HG02571 (cell line): Measurements from ENCODE around the gene RANBP9.

ENCODE experiments used
- ATAC-seq: cut with Tn5 transposase; IDR thresholded peaks from one replicate; pipeline ENCODE4 v1.9.1; 2021; ENCODE audit warnings: mild to moderate bottlenecking, moderate library complexity; ENCODE audit not compliant: unreplicated experiment

RANBP9 gene

DNA sequence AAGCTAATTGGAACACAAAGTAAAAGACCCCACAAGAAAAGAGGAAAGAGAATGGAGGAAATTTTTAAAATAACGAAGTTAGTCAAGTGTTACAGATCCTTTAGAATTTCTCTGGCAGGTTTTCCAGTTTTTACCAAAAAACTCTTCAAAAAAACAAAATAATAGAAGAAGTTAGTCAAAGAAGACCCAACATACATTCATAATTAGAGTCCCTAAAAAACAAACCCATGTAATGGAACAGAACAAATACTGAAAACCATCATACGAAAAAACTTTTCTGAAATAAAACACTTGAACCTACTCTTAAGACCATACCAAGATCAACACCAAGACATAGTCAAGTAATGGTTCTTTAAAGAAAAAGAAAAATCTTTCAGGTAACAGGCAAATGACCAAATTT, 31.6 kb downstream of the RANBP9 start:
- ATAC-seq, result no peak

DNA sequence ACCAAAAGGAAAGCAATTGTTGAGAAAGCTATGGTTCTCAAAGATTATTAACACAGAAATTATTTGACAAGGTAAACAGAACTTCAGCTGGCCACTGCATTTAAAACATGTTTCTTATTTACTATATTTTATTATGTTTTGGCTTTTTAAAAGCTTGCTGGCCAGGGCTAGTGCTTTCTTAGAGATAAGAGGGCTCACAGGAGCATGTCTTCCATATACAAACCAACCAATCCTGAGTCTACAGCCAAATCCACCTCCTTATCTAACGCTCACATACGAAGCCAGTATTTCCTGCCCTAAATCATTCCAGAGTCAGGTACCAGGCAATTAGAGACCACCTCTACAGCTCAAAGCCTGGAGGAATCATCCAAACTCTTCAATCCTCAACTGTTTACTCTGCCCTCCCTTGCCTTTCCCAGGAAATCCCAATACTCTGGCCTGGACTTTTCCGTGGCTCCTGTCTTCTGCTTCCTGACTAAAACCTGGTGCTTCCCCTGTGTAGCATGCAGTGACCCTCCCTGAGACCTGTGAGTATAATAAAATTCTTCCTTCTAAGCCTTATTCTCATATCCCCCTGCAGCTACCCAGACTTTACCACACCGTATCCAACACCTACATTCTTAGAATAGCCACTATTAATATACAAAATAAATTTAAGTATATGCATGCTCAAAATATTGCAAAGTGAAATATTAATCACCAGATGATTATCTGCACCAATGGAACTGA, 33.2 kb downstream of the RANBP9 start:
- no peak for ATAC-seq

DNA sequence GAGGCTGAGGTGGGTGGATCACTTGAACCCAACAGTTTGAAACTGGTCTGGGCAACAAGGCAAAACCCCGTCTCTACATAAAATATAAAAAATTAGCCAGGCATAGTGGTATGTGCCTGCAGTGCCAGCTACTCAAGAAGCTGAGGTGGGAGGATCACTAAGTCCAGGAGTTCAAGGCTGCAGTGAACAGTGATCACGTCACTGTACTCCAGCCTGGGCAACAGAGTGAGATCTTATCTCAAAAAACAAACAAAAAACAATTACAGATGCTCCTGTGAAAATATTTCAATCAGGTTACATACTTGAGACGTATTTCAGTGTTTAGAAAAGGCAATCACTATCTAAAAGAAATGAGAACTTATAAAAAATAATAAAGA, 33.8 kb downstream of the RANBP9 start:
- no peak for ATAC-seq

DNA sequence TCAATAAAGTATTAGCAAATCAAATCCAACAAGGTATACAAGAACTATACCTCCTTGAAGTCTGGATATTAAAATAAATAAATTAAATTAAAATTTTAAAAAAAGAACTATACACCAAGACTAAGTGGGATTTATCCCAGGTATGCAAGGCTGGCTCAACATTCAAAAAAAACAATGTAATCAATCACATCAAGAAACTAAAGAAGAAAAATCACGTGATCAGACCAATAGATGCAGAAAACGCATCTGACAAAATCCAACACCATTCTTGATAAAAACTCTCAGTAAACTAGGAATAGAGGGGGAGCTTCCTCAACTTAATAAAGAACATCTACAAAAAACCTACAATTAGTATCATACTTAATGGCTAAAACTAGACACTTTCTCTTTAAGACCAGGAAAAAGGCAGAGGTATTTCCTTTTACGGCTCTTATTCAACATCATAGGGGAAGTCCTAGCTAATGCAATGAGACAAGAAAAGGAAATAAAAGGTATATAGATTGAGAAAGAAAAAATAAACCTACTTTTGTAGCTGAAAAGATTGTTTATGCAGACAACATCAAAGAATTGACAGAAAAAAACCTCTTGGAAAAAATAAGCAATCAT, 35.0 kb downstream of the RANBP9 start:
- no peak for ATAC-seq

DNA sequence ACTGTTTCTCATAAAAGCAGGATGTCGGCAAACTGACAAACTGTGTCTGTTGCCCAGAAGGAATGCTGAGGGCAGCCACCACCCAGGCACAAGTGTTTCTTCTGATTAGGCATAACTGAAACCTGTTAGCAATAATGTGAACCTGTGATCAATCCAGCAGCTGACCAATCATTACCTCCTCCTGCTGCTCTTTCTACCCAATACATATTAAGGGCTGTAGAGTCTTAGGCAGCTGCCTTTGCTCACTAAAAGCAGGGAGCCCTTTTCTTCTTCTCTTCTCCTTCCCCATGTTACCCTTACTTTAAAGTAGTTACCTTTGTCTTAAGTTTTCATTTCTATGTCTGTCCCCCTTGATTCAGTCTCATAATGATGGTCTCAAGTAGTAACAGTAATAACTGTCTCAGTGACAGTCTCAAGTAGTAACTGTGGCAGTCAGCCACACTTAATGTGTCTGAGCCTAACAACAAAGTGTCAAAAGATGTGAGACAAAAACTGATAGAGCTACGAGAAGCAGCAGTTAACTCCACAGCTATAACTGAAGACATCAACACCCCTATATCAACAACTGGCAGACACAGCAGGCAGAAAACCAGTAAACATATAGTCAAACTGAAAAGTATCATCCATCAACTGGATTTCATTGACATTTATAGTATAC, 37.0 kb downstream of the RANBP9 start:
- no peak for ATAC-seq

DNA sequence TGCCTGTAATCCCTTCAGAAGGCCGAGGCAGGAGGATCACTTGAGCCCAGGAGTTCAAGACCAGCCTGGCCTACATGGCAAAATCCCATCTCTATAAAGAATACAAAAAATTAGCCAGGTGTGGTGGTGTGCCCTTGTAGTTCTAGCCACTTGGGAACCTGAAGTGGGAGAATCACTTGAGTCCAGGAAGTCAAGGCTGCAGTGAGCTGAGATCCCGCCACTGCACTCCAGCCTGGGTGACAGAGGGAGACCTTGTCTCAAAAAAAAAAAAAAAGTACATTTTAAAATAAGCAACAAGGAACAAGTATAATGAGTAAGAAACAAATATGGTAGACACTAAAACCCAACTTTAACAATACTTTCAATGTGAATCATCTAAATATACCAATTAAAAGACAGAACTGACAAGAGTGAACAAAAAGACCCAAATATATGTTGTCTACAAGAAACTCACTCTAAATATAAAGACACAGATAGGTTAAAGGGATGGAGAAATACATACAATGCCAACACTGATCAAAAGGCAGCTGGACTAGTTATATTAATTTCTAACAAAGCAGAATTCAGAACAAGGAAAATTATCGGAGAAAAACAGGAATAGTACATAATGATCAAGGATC, 37.7 kb downstream of the RANBP9 start:
- ATAC-seq, result no peak

DNA sequence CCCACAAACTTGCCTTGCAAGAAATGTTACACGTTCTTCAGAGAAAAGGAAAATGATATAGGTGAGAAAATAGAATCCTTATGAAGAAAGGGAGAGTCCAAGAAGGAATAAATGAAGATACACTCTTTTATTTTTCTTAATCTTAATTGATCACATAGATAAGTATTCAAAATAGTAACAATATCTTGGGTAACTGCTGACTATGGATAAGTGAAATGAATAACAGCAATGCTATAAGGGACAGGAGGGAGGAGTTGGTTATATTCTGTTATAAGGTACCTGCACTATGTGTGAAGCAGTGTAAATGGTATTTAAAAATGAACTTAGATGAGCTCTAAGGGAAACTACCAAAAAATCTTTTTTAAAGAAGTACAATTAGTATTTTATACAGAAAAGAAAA, 38.3 kb downstream of the RANBP9 start:
- no peak for ATAC-seq

DNA sequence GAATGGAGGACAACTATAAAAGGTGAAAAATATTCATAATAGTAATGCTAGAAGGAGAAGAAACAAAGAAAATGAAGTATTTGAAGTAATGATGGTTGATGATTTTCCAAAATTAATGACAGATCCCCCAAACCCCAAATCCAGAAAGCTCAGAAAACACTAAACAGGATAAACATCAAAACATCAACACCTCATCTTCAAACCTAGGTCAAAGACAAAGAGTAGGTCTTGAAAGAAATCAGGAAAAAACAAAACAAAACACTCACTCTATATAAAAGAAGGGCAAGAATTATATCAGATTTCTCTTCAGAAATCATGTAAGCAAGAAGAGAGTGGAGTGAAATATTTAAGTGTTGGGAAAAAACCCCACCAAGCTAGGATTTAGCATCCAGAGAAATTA, 38.7 kb downstream of the RANBP9 start:
- no peak for ATAC-seq

DNA sequence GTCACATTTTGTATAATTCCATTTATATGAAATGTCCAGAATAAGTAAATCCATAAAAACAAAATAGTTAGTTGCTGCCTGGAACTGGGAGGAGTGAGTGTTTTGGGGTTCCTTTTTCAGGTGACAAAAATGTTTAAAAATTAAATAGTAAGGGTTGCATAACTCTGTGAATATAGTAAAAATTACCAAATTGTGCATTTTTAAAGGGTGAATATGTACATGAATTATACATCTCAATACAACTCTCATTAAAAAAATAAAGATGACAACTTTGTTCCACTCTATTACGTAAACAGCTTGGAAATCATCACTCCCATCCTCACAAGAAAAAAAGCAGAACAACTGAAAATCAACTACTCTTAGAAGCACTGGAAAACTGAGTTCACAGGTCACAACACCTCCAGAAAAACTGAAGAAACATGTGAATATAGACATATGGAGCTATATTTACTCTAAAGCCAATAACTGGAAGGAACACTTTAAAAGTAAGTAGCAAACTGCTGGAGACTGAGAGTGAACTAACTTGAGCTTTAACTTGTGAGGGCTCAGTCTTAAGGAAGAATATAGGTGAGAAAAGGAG, 40.0 kb downstream of the RANBP9 start:
- no peak for ATAC-seq

DNA sequence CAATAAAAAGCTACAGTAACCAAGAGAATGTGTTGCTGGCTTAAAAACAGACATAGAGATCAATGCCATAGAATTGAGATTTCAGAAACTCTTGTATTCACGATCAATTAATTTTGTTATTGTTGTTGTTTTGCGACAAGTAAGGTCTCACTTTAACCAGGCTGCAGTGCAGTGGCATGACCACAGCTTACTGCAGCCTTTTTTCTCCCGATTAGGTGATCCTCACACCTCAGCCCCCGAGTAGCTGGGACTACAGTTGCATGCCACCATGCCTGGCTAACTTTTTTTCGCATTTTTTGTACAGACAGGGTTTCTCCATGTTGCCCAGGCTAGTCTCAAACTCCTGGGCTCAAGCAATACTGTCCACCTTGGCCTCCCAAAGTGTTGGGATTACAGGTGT, 42.2 kb downstream of the RANBP9 start:
- no peak for ATAC-seq

DNA sequence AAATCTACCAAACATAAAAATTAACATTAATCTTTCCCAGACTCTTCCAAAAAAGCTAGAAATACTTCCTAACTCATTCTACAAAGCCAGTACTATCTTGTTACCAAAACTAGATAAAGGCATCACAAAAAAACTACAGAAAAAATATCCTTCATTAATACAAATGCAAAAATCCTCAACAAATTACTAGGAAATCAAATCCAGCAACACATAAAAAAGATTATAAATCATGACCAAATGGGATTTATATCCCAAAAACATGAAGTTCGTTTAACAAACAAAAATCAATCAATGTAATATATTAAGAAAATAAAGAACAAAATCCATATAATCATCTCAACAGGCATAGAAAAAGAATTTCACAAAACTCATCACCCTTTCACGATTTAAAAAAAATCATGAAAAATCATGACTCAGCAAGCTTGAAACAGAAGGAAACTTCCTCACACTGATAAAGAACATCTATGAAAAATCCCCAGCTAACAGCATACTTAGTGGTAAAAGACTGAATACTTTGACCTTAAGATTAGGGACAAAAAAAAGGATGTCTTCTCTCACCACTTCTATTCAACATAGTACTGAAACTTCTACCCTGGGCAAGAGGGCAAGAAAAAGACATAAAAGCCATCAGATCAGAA, 43.2 kb downstream of the RANBP9 start:
- ATAC-seq, result no peak

DNA sequence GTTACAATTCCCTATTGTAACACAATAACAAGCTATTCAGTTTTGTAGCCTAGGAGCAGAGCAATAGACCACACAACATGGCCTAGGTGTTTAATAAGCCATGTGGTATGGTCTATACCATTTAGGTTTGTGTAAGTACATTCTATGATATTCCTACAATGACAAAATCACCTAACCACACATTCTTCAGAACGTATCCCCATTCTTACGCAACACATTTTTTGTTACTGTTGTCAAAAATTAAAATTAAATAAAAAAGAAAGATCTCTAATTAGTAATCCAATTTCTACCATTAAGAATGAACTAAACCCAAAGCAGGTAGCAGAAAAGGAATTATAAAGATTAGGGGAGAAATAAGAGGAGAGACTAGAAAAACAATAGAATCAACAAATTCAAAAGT, 44.0 kb downstream of the RANBP9 start:
- ATAC-seq, result no peak

DNA sequence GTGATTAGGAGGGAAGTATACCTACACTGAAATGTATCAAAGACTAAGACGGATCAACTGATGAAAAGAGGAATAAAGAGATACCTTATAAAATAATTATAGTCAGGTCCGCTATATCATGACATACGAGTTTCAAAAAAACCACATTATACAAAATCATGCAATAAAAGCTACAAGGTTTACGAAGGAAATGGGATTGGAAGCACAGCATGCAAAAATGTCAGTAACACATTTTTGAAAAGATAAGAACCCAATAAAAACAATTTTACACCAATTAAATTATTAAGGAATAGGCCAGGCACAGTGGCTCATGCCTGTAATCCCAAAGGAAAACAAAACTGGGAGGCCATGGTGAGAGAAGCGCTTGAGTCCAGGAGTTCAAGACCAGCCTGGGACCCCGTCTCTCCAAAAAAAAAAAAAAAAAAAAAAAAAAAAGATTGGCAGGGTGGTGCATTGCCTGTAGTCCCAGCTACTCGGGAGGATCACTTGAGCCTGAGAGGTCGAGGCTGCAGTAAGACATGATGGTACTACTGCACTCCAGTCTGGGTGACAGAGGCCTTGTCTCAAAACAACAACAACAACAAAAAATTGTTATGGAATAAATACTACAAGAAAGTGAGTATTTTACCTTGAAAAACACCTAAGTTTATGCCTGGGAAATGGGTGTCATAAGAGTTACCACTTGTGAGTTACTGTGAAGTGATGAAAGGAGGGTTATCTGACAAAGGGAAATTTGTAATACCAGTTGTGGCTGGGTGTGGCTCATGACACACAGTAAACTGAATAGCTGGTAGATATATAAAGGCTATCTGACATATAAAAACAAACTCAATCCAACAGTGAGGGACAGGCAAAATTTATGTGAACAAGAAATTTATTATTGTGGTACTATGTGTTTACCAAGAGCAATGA, 45.2 kb downstream of the RANBP9 start:
- ATAC-seq, result no peak

DNA sequence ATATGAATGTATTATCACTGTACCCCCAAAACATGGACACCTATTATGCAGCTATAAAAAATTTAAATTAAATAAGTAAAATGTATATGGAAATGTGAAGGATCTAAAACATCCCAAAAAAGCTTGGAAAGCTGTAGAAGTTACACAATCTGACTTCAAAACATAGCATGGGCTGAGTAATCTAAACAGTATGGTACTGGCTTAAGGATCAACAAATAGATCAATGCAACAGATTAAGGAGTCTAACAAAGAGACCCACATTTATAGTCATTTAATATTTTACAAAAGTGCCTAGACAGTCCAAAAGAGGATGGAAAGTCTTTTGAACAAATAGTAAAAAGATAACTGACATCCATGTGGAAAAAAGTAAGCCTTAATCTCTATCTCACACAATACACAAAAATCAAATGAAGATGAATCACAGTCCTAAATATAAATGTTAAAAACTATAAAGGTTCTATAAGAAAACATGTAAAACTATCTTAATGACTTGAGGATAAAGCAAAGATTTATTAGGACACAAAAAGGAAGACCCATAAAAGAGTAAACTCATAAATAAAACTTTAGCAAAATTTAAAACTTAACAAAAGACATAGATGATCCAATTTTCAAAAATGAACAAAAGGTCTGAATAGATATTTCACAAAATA, 46.8 kb downstream of the RANBP9 start:
- no peak for ATAC-seq

DNA sequence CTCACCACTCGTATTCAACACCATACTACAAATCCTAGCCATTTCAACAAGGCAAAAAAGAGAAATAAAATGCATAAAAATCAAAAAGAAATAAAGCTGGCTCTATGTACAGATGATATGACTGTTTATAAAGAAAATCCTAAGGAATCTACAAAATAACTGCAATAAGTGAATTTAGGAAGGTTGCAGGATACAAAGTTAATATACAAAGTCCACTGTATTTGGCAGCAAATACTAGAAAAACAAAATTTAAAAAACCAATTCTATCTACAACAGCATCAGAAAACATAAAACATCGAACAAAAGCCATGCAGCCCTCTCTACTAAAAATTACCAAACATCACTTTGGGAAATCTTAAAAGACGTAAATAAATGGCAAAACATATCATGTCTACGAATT, 47.6 kb downstream of the RANBP9 start:
- no peak for ATAC-seq

DNA sequence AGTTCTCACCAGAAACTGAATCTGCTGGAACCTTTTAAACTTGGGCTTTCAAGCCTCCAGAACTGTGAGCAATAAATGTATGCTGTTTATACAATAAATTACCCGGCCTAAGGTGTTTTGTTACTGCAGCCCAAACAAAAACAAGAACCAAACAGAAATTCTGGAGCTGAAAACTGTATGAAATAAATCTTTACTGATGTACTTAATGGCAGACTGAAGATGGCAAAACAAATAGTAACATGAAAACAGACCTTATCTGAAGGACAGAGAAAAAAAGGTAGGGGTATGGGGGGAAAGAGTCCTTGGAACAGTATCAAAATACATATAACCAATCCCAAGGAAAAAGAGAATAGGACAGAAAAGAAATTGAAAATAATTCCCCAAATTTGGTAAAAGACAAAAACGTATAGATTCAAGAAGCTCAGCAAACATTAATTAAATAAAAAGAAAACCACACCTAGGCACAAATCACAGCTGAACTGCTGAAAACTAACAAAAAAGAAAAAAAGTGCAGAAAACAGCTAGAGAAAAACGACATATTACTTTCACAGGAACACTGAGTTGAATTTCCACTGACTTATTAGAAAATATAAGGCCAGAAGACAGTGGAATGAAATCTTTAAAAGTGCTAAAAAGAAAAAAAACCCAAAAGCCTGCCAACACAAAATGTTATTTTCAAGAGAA, 48.8 kb downstream of the RANBP9 start:
- ATAC-seq, result no peak

DNA sequence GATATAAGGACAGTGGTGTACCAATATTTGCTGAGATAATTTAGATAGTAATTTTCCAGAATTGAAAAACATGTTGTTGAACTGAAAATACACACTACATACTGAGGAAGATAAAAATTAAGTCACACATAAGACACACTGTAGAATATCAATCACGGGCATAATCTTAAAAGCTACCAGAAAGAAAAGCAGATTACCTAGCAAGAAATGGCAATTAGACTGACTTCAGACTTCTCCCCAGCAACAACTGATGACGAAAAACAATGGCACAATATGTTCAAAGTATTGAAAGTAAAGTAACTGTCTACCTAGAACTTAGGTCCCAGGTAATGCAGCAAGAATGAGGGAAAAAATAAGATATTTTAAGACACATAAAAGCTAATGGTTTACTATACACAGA, 50.0 kb downstream of the RANBP9 start:
- no peak for ATAC-seq

DNA sequence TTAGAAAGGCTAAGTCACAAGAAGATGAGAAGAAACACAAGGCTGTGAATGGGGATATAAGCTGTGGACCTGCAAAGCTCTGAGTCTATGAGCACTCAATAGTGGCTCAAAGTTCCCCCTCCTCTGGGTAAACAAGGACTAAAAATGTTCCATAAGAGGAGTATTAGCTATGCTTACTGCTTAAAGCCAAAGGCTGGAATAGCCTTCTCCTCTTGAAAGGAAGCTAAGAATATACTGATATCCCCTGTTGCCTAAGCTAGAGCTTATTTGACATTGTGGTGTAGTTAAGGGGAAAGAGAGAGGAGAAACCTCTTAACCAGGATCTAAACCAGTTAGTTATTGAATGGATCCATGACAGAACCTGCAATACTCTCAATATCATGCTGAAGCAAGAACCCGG, 50.7 kb downstream of the RANBP9 start:
- no peak for ATAC-seq

DNA sequence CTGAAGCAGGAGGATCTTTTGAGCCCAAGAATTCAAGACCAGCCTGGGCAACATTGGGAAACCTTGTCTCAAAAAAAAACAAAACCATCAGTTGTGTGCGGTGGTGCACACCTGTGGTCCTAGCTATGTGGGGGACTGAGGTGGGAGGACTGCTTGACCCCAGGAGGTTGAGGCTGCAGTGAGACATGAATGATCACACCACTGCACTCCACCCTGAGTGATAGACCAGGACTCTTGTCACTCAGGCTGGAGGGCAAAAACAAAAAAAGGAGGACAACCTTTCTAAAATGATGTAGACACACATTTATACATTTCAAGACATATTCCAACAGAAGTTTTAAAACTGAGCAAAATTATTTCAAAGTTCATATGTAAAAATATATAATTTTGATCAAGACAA, 51.4 kb downstream of the RANBP9 start:
- no peak for ATAC-seq
